ENCODE data around the gene TAF8.

TAF8 gene

DNA sequence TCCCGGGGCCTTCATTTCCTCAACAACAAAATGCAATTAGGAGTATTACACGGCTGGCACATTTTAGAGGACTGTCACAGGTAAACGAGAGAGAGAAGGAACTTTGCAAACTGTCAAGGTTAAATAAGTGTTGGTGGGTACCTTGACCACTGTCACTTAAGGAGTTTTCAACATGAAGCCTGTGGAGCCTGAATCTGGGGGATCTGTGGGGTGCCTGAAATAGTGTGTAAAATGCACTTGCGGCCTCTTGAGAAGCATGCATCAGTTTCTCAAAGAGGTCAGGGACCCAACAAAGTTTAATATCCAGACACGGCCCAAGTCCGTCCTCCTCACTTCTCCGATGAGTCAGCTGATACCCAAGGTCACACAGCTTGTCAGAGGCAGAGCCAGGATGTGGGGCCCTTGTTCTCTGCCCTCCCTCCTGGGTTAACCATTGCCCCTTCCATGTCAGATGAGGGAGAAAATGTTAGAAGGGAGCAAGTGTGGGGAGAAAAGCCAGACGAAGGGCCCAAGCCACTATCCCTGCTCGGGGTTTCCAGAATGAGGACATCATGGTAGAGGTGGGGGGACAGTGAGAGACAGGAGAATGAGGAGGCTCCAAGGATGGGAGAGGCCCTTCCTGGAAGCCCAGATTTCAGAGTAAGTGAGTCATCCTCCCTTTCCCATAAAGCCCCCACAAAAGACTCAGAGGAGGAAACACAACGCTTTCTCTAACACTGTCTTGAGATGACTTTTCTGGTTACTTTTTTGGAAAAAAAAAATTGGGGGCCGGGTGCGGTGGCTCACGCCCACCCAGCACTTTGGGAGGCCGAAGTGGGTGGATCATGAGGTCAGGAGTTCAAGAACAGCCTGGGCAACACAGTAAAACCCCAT lies 49.9 kb downstream of the TAF8 start:
- peak; percentile 56 for DNase-seq (ENCODE audit: low spot score)

DNA sequence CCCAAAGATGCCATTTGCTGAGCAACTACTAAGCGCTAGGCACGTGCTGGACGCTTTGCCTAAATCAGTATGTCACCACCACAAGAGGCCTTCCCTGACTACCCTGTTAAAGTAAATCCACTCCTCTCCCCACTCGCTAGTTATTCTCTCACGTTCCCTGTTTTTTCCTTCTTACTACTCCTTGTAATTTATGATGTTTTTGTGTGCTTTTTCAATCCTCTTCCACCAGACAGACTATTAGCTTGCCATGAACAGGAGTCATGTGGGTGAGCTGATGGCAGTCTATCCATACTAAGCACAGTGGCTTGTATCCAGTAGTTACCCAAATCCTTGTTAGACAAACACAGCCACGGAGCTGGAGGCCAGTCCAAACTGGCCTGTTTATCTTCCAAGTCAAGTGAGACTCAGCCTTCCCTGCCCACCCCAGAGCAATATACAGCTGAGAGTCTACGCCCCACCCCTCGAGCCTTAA lies 50.9 kb downstream of the TAF8 start:
- no peak for DNase-seq (ENCODE audit: low spot score)

DNA sequence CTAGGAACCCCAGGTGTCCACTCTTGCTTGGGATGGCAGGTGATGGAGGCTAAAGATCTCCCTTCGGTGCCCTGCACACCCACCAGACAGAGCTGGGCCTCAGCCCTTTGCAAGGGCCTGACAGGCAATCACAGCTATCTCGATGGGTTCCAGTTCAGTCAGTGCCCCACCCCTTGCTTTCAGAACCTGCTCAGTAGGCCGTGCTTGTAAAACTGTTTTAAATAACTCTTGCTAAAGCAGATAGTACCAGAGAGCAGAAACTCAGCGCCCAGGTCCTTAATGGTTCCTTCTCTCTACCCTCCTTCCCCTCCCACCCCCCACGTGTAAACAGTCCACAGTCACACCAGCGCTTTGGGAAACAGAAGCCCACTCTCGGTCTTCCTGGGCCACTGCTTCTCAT lies 52.9 kb downstream of the TAF8 start:
- DNase-seq (ENCODE audit: low spot score): no peak

DNA sequence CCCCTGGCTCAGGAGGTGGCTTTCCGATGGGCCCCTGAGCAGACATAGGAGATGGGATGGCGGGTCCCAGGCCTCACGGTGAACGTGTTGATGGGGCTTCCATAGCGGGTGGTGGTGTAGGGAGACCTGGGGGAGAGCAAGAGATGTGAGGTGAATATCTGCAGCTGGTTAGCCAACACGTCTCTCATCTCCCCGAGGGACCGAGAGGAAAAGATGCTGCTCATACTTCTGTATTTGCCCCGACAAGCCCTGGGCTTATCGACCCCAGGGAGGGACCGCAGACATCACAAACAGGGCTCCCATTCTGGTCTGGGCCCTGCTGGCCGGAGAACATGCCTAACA lies 53.4 kb downstream of the TAF8 start:
- no peak for DNase-seq (ENCODE audit: low spot score)

DNA sequence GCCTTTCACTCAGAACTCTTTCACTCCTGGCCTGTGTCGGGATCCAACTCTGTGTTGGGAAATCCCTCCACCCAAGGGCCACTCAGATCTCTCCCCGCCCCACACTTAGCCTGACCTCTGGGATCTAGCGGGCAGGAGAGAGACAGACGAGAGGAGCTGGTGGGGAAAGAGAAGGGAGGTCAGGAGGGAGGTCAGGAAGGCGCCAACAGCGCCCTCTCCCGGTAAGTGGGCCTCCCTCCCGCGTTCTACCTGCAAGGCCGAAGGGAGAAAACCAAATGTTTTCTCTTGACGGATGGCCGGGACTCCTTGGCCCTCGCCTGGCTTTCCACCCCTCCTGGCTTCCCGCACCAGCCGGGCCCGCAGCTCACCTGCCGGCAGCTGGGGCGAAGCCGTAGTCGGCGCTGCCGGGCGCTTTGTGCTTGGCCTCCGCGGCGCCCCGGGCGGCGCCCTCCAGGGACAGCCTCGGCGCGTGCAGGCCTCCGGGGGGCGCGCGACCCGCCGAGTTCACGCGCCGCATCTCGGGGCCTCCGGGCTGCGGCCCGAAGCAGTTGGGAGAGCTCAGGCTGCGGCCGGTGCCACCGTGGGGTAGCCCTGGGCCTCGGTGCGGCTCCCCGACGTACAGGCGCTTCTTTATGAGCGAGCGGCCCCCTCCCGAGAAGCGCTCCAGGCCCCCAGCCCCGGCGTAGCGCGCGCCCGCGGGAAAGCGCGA lies 53.9 kb downstream of the TAF8 start:
- DNase-seq (ENCODE audit: low spot score): no peak

DNA sequence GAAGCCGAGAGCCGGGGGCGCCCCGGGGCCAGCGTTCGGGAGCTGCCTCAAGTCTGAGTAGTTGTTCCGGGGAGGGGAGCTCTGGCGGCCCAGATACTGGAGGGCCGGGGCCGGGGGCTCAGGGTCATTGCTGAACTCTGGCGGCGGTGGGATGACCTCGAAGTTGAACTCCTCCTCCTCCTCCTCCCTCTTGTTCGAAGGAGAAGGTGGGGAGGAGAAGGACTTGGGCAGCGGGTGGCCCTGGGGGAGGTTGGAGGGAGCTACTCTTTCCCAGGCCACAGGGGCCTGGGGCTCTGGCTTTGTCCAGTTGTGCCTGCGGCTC lies 54.4 kb downstream of the TAF8 start:
- DNase-seq (ENCODE audit: low spot score): no peak

DNA sequence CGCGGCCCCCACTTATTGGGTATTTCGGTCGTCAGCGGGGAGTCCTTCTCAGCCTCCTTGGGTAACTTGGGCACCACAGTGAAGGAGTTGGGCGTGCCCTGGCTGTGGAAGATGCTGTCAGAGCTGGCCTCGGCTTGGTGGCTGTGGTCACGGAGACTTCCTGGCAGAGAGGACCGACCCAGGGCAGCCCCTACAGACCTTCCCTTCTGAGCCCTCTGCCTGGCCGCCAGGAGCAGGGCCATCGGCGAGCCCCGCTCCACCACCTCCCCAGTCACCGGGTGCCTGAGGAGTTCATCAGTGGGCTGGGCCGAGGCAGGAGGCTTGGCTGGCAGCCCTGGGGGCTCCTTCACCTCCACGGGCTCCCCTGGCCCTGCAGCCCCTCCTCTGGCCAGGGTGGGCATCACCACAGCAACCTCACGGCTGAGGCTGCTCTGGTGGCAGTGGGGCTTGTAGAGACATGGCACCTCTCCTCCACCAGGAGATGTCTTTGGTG lies 54.9 kb downstream of the TAF8 start:
- DNase-seq (ENCODE audit: low spot score): no peak

DNA sequence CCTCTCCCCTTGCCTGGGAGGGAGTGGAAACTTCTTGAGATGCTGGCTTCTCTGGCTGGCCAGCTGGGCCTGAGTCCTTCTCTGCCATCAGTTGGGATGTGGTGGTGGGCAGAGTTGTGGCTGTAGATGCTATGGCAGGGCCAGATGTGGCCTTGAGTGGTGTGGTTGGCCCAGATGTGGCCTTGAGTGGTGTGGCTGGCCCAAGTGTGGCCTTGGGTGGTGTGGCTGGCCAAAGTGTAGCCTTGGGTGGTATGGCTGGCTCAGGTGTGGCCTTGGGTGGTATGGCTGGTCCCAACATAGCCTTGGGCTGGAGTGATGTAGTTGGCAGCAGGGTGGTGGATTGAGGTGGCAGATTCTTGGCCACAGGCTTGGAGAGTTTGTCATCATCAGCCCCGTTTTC lies 55.4 kb downstream of the TAF8 start:
- DNase-seq (ENCODE audit: low spot score): no peak

DNA sequence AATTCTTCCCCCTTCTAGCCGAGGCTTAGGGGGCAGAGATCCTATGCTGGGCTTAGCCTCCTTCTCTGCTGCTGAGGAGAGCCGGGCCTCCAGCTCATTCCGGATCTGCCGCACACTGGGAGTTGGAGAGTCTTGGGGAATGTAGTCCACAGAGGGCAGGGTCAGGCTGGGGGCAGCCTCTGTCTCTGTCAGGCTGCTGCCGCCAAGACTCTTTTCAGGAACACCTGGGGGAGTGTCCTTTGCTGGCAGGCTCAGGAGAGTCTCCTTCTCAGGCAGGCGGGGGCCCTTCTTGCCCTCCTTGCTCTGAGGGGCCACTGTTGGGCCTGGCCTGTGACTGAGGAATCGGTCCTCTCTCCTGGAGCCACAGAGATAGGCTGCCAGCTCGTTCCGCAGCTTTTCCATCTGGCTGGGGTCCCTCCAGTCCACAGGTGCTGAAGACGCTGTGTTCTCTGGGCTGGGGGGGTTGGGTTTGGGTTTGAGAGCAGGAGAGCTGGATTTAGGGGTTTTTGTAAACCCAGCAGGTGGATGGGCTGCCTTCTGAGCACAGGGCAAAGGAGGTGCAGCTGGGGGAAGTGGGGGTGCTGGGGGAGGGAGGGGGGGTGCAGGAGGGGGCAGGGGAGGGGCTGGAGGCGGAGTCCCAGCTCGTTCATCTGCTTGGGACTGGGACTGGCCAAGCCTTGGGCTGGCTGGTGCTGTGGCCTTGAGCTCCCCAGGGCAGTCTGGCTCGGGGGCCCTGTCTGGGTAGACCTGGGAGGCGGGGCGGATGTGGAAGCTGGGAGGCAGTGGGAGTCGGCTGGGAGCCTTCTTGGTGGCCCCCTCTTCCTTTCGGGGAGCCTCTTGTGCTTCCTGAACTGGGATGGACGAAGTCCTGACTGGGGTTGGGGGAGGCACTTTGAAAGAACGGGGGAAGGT lies 56.0 kb downstream of the TAF8 start:
- no peak for DNase-seq (ENCODE audit: low spot score)

DNA sequence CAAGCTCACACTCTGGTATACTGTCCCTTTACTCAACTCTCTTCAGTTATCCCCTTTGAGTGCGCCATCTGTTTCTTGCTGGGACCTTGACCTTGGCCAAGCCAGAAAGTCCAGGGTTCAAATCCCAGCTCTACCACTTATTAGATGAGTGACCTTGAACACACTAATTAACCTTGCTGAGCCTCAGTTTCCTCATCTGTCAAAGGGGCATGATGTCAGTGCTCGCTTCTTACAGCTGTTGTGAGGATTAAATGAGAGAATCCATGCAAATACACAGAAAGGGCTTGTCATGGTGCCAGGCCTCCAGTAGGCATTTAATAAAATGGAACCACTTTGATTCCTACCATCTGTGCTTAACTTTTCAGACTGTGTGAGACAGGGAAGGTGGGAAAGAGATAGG lies 57.7 kb downstream of the TAF8 start:
- DNase-seq (ENCODE audit: low spot score): no peak

DNA sequence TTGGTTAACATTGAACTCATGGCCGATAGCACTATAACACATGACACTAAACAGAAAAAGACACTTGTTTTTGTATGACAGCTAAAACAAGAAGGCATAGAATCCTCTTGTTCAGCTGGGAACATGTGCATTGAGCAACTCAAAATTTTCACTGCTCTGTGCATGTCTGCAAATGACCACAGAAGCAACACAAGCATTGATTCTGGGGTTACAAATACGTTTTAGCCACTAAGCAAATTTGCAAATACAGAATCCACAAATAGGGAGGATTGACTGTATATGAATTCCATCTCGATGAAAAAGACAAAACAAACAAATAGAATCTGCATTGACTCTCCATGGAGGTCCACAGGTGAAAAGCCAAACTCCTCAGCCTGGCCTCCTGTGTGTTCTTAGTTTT lies 60.4 kb downstream of the TAF8 start:
- DNase-seq (ENCODE audit: low spot score): no peak

DNA sequence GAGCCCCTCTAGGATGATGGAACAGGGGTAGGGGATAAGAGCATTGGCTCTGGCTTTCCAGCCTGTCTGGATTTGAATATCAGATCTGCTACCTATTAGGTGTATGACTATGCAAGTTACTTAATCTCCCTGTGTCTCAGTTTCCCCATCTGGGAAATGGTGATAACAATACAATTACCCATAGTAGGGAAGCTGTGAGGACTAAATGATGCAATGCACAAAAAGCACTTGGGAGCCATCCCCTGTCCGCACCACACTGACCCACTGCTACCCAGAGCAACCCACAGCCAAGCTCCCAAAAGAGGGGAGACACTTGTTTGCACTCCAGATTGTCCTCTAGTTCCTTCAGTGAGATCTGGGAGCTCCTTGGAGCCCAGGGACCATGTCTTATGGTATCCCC lies 62.0 kb downstream of the TAF8 start:
- DNase-seq (ENCODE audit: low spot score): no peak

DNA sequence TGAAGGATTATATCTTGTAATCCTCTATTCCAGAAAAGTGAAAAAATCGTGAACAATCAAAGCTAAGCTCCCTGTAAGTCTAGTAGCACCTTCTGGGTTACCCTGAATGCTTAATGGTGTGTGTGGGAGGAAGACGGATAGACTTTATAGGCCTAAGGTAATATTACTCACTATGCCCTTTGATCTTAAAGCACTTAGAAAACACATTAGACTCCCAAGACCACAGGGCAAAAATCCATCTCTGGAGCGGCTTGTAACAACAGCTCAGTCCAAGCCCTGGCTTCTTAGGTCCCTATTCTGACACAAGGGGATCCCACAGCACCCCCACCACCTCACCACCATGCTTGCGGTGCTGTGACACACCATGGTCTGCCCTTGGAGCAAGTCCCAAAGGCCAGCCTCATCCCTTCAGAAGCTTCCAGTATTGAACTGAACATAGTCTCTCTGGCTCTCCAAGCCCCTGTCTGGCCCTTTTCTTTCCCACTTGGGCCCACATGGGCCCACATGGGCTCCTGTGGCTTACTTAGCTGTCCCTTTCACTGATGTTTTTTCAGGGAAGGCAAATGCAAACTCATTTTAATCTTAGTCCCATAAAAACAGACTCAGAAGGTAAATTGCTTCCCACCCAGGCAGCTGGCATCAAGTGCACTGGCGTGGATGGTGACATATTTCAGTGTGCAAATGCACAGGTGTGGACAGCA lies 63.8 kb downstream of the TAF8 start:
- peak; percentile 90 for DNase-seq (ENCODE audit: low spot score)

DNA sequence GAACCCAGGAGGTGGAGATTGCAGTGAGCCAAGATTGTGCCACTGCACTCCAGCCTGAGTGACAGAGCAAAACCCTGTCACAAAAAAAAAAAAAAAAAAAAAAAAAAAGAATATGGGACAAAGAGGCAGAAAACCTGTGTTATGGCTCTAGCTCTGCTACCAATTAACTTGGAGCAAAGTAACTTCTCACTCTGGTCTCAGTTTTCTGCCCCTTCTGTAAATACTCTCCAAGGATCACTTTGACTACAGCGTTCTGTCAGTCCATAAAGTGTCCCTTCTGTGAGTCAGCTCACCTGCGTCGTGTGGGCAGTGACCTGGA lies 67.5 kb downstream of the TAF8 start:
- no peak for DNase-seq (ENCODE audit: low spot score)

DNA sequence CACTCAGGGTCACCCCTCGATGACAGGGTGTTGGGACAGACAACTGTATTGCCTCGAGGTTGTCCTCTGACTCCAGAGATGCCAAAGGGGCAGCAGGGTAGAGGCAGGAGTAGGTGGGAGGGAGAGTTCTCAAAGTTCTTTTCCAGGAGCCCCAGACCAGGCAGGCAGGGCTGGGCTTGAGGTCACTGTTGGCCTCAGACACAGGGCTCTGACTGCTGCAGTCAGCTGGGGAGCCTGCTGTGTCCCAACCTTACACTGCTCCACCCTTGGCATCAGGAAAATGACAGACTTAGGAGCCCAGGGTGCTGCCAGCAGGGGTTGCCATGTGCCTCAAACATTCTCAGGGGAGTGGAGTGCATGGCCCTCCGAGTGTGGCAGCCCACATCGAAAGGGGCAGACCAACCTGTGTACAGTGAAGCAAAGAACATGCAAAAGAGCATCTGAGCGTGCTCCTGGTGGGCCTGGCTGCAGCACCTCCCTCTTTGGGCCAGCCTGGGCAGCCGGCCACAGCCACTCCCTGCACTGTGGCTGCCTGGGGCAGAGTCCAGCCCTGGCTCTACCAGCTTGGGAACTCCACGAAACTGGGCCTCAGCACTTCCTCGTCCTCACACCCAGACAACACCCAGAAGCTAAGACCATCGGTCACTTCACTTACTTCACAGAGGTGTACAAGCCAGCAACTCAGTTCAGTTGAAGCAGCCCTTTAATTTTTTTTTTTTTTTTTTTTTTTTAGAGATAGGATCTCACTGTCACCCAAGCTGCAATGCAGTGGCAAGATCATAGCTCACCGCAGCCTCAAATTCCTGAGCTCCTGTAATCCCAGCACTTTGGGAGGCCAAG lies 68.1 kb downstream of the TAF8 start:
- peak; percentile 85 for DNase-seq (ENCODE audit: low spot score)

DNA sequence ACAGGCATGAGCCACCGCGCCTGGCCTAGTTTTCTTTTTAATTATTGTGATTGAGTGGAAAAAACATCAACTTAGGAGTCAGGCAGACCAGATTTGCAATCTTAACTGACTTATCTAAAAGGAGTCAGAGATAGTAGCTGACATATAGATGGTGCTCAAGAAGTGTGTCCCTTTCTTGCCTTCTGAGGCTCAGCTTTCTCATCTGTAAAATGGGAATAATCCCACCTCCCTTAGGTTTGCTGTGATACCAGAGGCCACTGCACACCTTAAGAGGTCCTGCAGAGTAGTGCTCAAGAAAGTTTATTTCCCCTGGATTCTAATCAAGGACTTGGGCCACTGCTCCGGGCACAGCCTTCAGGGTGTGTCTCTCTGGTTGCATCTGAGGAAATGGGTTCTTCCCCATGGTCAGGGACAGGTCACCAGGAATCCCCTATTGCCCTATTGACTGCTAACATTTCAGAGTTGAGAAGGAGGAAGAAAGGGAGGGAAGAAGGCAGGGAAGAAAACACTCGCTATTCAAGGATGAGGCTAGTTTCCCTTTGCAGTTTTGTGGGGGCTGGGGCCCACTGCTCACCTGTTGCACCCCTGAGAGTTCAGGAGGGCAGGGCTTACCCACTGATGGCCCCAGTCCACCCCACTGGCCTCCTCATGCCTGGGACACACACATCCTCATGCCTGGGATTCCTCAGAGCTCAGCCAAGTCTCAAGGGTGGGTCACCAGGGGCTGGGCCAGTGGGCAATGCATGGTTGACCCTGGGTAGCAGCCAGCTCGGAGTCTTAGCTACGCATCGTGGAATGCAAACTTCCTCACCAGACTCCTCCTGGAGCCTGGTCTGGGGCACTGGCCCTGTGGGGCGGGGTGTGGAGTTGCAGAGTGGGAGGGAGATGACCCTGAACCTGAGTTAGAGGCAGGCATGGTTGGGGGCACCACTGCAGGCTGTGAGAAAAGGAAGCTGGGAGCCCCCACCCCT lies 70.9 kb downstream of the TAF8 start:
- no peak for DNase-seq (ENCODE audit: low spot score)

DNA sequence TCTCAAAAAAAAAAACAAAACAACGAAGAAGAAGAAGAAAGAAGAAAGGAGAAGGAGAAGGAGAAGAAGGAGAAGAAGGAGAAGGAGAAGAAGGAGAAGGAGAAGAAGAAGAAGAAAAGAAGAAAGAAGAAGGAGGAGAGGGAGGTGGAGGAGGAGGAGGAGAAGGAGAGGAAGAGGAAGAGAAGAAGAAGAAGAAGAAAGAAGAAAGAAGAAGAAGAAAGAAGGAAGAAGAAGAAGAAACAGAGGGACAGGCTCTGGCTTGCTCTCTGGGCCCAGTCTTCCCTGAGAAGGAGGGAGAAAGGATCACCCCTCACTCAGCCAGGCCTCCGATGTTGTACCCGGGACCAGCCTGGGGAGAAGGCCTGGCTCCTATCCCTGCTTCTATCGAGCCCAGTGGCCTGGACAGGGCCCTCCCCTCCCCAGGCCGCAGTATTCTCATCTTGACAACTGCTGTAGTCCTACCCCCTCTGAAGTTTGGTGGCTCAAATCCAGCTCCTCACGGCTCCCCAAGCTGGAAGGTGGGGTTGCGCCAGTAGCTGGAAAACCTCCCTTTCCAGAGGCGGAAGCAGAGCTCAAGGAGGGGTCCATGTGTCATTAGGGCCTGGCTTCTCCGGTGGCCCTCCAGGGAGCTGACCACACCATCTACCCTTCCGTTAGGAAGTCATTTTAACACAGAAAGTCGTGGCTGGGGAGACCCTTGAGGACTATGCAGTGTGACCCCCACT lies 73.2 kb downstream of the TAF8 start:
- no peak for DNase-seq (ENCODE audit: low spot score)

DNA sequence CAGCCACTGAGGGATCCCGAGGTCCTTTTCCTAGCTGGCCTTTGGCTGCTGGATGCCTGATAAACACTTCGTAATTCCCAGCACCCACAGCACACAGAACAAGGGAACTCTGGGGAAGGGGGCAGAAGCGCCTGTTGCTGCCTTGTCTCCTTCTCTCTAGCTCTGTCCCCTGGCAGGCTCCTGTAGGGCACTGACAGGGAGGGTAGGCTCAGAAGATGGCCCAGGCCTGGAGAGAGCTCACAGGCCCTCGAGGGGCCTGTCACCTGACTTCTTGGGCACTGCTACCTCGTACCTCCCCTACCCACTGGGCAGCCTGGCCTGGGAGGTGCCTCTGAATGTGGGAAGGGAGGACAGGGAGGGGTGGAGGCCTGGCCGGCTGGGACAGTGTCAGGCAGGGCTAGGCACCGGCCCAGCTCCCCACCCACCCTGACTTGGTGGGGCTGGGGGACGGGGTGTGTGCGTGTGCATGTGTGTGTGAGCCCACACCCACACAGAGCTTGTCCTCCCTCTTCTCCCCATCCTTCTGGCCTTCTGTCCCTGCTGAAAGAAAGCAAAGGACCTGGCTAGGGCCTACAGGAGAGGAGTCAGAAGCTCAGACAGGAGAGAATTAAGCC lies 74.0 kb downstream of the TAF8 start:
- no peak for DNase-seq (ENCODE audit: low spot score)

DNA sequence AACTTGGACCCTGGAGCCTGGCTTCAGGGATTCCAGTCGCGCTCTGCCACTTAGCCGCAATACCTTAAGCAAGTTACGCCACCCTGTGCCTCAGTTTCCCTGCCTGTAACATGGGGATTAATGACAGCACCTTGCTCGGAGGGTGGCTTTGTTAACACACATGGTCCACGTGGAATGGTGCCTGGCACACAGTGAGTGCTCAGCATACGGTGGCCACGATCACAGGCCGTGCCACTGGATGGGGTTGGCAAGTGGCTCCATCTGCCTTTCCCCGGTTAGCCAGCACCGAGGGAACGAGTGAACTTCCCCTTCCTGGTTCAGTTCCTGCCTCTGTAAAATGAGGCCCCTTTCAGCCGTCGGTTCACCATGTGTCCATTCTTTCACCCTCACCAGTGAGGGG lies 74.9 kb downstream of the TAF8 start:
- no peak for DNase-seq (ENCODE audit: low spot score)

Data from SW480 (cell line).